KG1 (cell line): ENCODE measurements around the gene THG1L.

ENCODE experiments used
- DNase-seq: peaks from one replicate; lab custom pipeline; 2025; lab: John Stamatoyannopoulos, UW

Gene THG1L

DNA sequence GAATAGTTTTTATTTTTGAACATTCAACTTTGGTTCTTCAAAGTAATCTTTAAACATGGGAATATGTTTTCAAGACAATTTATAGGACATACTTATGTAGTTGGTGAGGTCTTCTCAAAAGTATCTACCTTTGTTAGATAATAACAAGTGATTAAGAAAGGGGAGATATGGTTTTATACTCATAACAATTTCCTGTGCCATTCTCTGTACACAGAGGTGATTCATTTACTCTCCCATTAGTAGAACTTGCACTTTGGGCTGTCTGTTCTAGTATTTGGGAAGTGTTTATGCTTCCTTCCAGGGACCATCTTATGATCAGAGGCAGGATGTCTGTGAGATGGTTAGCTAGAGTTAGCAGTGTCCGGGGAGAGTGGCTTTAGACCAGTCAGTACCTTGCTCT is 27.5 kb downstream of the THG1L start:
- DNase-seq = no peak

DNA sequence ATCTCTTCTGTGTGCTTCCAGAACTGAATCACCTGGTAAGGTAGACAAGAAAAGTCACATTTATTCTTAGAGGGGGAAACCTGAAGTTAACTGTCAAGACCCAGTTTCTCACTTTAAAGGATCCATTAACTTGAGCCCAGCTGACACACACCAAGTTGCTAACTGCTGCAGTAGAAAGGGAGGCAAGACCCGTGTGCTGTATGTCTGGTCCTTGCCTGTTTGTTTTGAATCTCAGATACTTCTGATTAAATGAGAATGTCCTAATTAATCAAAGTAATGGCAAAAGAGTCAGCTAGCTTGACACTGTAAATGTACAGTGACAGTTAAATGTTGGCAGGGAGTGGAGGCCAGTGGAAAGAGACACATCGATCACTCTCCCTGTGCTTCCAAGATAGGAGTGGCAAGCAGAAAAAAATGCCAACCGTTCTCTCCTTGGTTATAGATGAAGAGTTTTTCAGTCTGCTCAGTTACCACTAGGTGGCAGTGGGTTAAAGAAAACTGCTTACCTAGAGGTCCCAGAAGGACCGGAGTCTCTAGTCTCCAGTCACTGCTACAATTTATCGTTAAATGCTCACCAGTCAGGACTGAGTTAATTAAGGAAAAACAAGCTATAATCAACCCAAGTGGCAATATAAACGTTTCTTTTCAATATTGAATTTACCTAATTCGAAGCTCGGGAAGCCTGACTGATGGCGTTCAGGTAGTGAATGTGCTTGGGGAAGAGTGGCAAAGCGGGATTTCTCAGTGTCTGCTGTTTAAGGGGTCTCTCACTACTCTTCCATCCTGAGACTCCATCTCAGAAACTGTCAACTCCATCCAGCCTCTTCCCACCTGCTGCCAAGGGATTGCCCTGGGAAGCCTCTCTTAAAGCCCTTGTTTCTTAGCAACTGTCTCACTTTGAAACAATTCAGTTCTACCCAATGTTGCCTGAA is 30.7 kb downstream of the THG1L start:
- peak; percentile 5 for DNase-seq

DNA sequence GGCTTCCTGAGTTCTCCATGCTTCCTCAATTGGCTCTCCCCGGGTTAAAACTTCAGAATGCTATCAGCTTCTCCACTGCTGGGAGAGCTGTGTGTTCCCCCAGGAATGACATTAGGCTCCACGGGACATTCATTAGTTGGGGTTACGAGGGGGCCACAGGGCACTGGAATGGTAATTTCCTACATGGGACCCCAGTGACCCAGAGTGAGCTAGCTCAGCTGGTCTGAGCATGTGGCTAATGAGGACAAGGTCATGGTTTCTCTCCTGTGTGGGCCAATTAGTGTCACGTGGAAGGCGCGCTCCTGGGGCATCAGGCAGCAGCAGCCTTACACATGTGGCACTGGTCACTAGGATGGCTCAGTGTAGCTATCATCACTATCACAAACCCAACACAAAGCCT is 33.3 kb downstream of the THG1L start:
- DNase-seq = no peak

DNA sequence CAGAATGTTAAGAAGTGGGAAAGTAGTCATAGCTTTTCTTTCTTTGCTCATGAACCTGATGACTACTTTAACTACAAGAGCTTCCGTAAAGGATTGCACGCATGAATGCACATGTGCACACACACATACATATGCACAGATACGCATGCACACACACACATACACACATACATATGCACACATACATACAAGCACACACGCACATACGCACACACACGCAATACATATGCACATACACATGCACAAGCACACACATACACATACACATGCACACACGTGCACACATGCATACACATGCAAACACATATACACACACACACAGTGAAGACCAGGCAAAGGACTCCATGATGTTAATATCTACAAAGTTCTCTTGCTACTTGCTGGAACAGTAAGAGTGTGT is 35.2 kb downstream of the THG1L start:
- no peak for DNase-seq

DNA sequence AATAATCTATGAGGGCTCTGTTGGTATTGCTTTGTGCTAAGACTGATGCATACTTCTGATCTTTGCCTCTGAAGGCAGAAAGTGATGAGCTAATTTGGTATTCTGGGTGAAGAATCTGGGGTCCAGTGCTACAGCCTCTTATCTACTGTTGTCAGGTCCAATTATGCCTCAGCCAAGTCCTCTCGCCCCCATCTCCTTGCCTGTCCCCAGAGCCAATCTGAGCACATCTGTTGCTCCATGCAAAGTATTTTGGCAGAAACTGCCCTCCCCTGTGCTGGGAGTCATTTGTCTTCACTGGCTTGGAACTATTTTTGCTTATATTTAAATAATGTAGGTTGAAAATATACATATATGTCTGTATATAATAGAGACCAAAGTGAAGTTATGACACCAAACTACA is 35.7 kb downstream of the THG1L start:
- no peak for DNase-seq

DNA sequence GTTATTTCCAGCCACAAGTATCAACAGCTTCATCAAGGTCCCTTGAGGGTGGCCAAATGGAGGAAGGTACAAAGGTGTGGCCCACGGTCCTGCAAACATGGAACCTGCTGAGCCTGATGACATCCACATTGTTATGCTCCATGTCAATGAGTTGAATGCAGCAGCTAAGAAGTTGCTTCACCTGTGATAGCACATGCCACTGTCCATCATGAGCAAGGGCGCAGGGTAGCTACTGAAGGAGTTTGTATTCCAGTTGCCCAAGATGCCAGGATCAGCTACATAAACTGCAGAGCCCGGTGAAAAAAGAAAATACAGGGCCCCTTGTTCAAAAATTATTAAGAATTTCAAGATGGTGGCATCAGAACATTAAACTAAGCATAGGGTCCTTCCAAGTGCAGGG is 36.5 kb downstream of the THG1L start:
- DNase-seq = no peak

DNA sequence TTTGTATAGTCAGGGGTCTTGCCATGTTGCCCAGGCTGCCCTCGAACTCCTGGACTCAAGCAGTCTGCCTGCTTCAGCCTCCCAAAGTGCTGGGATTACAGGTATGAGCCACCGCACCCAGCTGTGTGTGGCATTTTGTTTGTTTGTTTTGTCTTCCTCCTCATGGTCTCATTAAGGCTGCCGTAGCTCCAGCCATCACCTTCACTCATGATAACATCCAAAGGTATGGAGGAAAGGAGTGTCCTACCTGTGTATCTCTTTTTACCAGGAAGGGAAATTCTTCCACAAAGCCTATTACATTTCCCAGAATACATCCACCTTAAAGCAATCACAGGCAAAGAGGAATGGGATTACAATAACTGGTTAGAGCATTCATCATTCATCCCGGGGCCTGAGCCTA is 39.4 kb downstream of the THG1L start:
- no peak for DNase-seq

DNA sequence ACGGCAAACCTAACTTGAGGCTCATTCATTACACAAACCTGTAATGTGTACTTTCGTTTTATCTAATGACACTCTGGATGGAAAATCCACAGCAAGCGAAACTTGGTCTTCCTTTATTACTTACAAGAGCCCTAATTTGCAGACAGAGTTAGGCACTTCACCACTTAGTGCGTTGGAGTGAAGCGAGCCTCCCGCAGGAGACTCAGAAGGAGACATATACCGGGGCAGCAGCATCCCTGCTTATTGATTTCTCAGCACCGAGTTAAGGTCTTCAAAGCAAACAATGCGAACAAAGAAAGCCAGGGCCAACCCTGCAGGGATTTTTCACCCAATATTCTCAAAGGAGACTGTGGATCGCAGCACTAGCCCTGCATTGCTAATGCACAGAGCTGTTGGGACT is 40.9 kb downstream of the THG1L start:
- no peak for DNase-seq

DNA sequence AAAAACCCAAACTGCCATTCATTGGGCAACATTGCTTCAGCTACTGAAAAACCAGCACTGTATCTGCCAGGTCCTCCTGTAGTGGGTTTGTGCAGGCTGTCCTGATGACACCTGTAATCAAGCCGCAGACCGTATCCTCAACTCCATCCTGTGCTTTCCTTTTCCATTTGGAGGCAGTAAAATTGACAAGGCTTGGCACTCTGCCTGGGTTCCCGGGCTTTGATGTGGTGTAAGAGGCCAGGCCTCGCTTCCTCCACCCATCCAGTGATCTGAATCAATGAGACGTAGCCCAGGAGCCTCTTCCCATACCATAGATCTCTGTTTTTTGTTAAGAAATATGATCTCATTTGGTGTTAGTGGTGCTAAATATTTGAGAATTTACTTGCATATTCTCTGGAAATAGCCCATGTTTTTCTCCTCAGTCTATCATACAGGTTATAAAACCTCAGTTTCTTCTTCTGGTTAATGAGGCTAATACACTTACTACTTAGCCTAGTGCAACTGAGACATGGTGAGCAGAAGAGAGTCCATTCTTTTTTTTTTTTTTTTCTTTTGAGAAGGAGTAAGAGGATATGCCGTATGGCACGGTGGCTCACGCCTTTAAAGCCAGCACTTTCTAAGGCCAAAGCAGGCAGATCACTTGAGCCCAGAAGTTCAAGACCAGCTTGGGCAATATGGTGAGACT is 47.0 kb downstream of the THG1L start:
- no peak for DNase-seq

DNA sequence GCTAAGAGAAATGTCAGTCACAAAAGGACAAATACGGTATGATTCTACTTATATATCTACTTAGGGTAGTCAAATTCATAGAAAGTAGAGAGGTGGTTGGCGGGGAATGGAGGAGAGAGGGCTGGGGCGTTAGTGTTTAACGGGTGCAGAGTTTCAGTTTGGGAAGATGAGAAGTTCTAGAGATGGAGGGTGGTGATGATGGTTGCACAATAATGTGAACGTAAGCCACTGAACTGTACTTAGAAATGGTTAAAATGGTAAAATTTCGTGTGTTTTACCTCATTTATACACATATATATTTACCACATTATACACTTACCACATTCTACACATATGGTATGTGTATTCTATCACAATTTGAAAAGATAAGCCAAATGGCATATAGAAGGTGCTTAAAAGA is 48.0 kb downstream of the THG1L start:
- no peak for DNase-seq

DNA sequence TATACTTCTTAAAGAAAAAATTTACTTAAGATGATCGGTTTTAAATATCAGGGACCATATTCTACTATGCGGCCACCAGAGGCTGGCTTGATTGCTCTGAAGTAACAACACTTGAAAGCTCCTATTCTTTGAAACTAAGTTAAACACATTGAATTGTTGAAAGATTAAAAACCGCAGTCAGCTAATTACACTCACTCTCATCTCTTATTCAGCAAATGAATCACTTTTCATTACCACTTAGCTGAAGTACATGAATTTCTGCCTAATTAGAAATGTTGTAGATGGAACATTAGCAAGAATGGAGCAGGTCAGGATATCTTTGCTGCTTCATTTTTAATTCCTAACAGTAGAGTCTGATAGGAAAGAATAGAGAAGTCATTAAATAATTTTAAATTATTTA is 54.6 kb downstream of the THG1L start:
- DNase-seq = no peak
